CD4-positive, alpha-beta T cell (primary cell): Measurements from ENCODE around the gene MYBPH. TPM values are rescaled to one million over a fixed set of nuclear protein-coding genes. Genes with fewer than 3 reads are reported as not detected.

Experiments used
- ATAC-seq: fragments of 200-7000 bp; cut with Tn5 transposase; one replicate; pipeline ENCODE4 v1.10.0; 2022; ENCODE audit warnings: mild to moderate bottlenecking; ENCODE audit not compliant: poor library complexity
- CTCF ChIA-PET: fragments of 350-600 bp; sonication (Branson Sonifier 250); formaldehyde crosslinking; loops from one replicate; lab custom pipeline; 2021; ENCODE audit warnings: antibody characterized with exemption, inconsistent platforms; lab: Charles Lee
- POLR2A ChIA-PET: fragments of 350-600 bp; sonication (Branson Sonifier 250); formaldehyde crosslinking; loops from one replicate; lab custom pipeline; 2021; ENCODE audit warnings: antibody characterized with exemption, inconsistent platforms; lab: Charles Lee
- DNase-seq, 14 experiments: peaks; one replicate each; pipeline ENCODE4 v3.0.0-alpha.2; 2013 to 2020; ENCODE audit warnings: mixed read lengths in 2 of 14
- H3K27ac ChIP-seq, 2 donors: one replicate each; pipeline versions ENCODE4 v1.5.1 to v1.7.0; 2013; ENCODE audit warnings: low read length in 2 of 2, low read depth in 1 of 2, mild to moderate bottlenecking in 1 of 2
- H3K27me3 ChIP-seq, 2 experiments: 1 replicate in 1 of 2; 2 replicates in 1 of 2; pipeline versions ENCODE4 v1.6.1 to v1.7.0; 2013; ENCODE audit warnings: low read length in 2 of 2, control low read depth in 1 of 2, mild to moderate bottlenecking in 1 of 2, moderate library complexity in 1 of 2; ENCODE audit not compliant: insufficient read depth in 2 of 2, control insufficient read depth in 1 of 2
- H3K36me3 ChIP-seq: one replicate; pipeline ENCODE4 v1.6.1; 2013; ENCODE audit warnings: low read length, control low read depth; ENCODE audit not compliant: insufficient read depth
- H3K4me1 ChIP-seq: one replicate; pipeline ENCODE4 v1.6.1; 2013; ENCODE audit warnings: low read length, control low read depth; ENCODE audit not compliant: insufficient read depth
- H3K4me3 ChIP-seq: one replicate; pipeline ENCODE4 v1.5.1; 2013; ENCODE audit warnings: mild to moderate bottlenecking, low read length, moderate library complexity
- H3K9me3 ChIP-seq, 2 experiments: 1 replicate in 1 of 2; 2 replicates in 1 of 2; pipeline versions ENCODE4 v1.6.1 to v1.7.0; 2013; ENCODE audit warnings: low read length in 2 of 2, mild to moderate bottlenecking in 2 of 2, control low read depth in 1 of 2, moderate library complexity in 1 of 2; ENCODE audit not compliant: control insufficient read depth in 1 of 2, insufficient read depth in 1 of 2
- H3K27ac Mint-ChIP-seq: one replicate; pipeline ENCODE4 v1.8.0; 2020; ENCODE audit warnings: mixed read lengths
- H3K27me3 Mint-ChIP-seq: one replicate; pipeline ENCODE4 v1.8.0; 2021; ENCODE audit warnings: mixed read lengths
- H3K36me3 Mint-ChIP-seq: one replicate; pipeline ENCODE4 v1.8.0; 2021; ENCODE audit warnings: low read depth, mixed read lengths
- H3K4me1 Mint-ChIP-seq: one replicate; pipeline ENCODE4 v1.8.0; 2021; ENCODE audit warnings: low read depth, mixed read lengths
- H3K4me3 Mint-ChIP-seq: one replicate; pipeline ENCODE4 v1.8.0; 2020; ENCODE audit warnings: mild to moderate bottlenecking, mixed read lengths
- H3K9me3 Mint-ChIP-seq: one replicate; pipeline ENCODE4 v1.8.0; 2020; ENCODE audit warnings: mixed read lengths
- CTCF ChIP-seq: fragments of 200-600 bp; IDR thresholded peaks from one replicate; pipeline ENCODE4 v1.8.0; 2022; ENCODE audit warnings: antibody characterized with exemption, mild to moderate bottlenecking
- intact Hi-C, 2 experiments: fragments of 100-400 bp; cut with DNase I in 1 of 2; cut with micrococcal nuclease in 1 of 2; formaldehyde crosslinking; loops; one replicate each; pipeline versions ENCODE4 v1.15.1 to v1.9.0; 2023 to 2025; cut with DNase I, micrococcal nuclease
- total RNA-seq, 174 experiments: library from RNA in 2 of 174; stranded (reverse) in 2 of 174; gene quantifications; one replicate each; pipeline ENCODE4 v1.2.3 and lab custom pipeline; 2021 to 2026

The MYBPH gene
- total RNA-seq, 2 experiments from 2014 or later = not detected

GRCh38 chr1:203171341-203172183 lies 4.1 kb downstream of the MYBPH start:
- H3K4me1 ChIP-seq = no peaks in the 10 kb centered on the region
- intact Hi-C loops = loop anchor here in 1 of 2 experiments (2.0 kb wide), 1 partner anchor 133 kb away; no protein-coding TSS in a partner anchor
- Mint-ChIP-seq H3K4me1 (no peaks in the 10 kb centered on the region), H3K4me3 (no peak overlapping the region), H3K9me3 (no peaks in the 10 kb centered on the region), H3K36me3 (no peaks in the 10 kb centered on the region), H3K27me3 (peaks cover under 1% of the 10 kb centered on the region), H3K27ac (no peak overlapping the region)
- ATAC-seq (no peak), DNase-seq (no peak)
- ChIA-PET POLR2A (no interaction called here), CTCF (no interaction called here)
- H3K36me3 ChIP-seq = no peaks in the 10 kb centered on the region
- H3K9me3 ChIP-seq = no peaks in the 10 kb centered on the region
- H3K27ac ChIP-seq = no peak overlapping the region
- no peak overlapping the region for H3K4me3 ChIP-seq
- H3K27me3 ChIP-seq = no peaks in the 10 kb centered on the region
- no peak for TF ChIP-seq CTCF

DNA sequence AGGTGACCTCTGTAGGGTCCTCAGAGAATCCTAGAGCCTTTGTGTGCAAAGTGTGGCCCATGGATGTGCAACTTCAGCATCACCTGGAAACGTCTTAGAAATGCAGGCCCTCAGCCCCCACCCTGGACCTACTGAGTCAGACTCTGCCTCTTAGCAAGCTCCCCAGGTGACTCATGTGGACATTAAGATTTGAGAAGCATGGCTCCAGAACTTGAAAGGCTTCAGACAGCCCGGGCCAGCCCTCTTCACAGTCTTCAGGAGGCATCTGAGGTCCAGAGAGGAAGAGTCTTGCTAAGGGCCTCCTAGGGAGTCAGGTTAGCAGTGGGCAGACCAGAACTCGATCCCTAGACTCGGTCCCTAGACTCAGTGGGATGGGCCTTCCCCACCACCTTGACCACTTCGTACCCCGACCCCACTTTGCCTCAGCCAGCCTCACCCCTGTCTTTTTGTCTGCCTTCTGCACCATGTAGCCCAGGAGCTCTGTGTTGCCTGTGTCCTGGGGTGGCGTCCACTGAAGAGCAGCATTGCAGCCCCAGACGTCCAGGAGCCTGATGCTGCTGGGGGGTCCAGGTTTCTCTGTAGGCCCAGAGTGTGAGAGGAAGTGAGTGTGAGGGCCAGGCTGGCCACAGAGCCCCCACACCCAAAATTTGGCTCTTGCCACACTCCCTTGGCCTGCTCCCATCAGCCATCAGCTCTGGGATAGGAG lies 4.8 kb downstream of the MYBPH start:
- ChIA-PET POLR2A (no interaction called here), CTCF (no interaction called here)
- no peaks in the 10 kb centered on the region for H3K4me1 Mint-ChIP-seq
- no peak overlapping the region for H3K4me3 Mint-ChIP-seq
- no peak overlapping the region for H3K27ac ChIP-seq
- no peaks in the 10 kb centered on the region for H3K4me1 ChIP-seq
- H3K27me3 ChIP-seq = no peaks in the 10 kb centered on the region
- intact Hi-C loops = loop anchor here in 1 of 2 experiments (2.0 kb wide), 1 partner anchor 132 kb away; no protein-coding TSS in a partner anchor
- no peaks in the 10 kb centered on the region for H3K9me3 ChIP-seq
- no peaks in the 10 kb centered on the region for H3K36me3 Mint-ChIP-seq
- no peaks in the 10 kb centered on the region for H3K27me3 Mint-ChIP-seq
- H3K36me3 ChIP-seq = no peaks in the 10 kb centered on the region
- no peaks in the 10 kb centered on the region for H3K9me3 Mint-ChIP-seq
- no peak for TF ChIP-seq CTCF
- H3K27ac Mint-ChIP-seq = no peak overlapping the region
- DNase-seq = no peak
- H3K4me3 ChIP-seq = no peak overlapping the region
- ATAC-seq = no peak

DNA sequence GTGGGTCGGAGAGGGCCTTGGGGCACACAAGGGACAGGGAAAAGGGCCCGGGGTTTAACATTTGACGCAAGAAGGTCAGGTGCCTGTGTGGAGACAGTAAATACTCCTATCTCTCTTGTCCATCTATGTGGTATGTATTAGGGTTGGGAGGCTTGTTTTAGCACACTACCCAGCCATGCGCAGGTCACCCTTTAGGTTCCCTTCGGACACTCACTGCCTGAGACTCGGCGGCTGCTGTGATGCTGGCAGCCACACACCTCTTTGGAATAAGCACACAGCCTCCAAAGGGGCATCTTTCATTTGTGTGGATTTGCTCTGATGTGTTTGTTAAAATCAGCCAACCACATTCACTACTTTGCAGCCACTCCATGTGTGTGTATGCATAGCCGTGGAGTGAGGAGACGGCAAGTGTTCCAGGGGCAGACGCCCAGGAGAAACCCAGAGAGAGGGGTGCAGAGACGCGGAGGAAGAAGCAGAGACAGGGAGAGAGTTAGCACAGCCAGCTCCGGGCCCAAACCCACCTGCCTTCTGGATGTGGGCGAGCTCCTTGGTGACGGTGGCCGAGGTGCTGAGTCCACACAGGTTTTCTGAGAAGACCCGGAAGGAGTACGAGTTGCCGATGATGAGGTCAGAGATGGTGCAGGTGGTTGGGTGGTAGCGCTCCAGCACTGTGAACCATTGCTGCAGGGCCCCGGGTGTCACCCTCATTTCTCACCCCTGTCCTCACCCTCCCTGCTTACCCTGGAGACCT lies 5.7 kb downstream of the MYBPH start:
- Histone ChIP-seq H3K9me3 (no peaks in the 10 kb centered on the region), H3K27me3 (no peaks in the 10 kb centered on the region), H3K4me1 (no peaks in the 10 kb centered on the region), H3K27ac (no peak overlapping the region), H3K36me3 (no peaks in the 10 kb centered on the region), H3K4me3 (no peak overlapping the region)
- no peaks in the 10 kb centered on the region for H3K4me1 Mint-ChIP-seq
- H3K36me3 Mint-ChIP-seq = no peaks in the 10 kb centered on the region
- intact Hi-C loops = loop anchor here in 1 of 2 experiments (2.0 kb wide), 1 partner anchor 131 kb away; no protein-coding TSS in a partner anchor
- H3K4me3 Mint-ChIP-seq = no peak overlapping the region
- H3K9me3 Mint-ChIP-seq = no peaks in the 10 kb centered on the region
- H3K27me3 Mint-ChIP-seq = no peaks in the 10 kb centered on the region
- DNase-seq (no peak), ATAC-seq (no peak)
- no peak for TF ChIP-seq CTCF
- ChIA-PET CTCF (no interaction called here), POLR2A (no interaction called here)
- no peak overlapping the region for H3K27ac Mint-ChIP-seq
